PC-3 (cell line): ENCODE measurements around the gene GFOD1. TPM values are rescaled to one million over a fixed set of nuclear protein-coding genes. Genes with fewer than 3 reads are reported as not detected.

ENCODE experiments used
- ATAC-seq: fragments of 200-7000 bp; cut with Tn5 transposase; 2 replicates; pipeline ENCODE4 v1.9.1; 2020; ENCODE audit warnings: mild to moderate bottlenecking, moderate library complexity
- BruUV-seq: library from RNA; stranded (reverse); fragments of 400-500 nt; replicated peaks from 2 replicates; lab custom pipeline; 2021; lab: Mats Ljungman, UMichigan
- CTCF ChIA-PET: fragments of 300-600 bp; sonication (Branson Sonifier 250); formaldehyde crosslinking; loops from one replicate; lab custom pipeline; 2022; ENCODE audit warnings: antibody characterized with exemption; lab: Charles Lee
- POLR2A ChIA-PET: fragments of 300-600 bp; sonication (Branson Sonifier 250); formaldehyde crosslinking; loops from one replicate; lab custom pipeline; 2022; ENCODE audit warnings: antibody characterized with exemption; ENCODE audit not compliant: unreplicated experiment; lab: Charles Lee
- DNase-seq: peaks from one replicate; pipeline ENCODE4 v3.0.0-alpha.2; 2015
- H2AFZ ChIP-seq: fragments of 300-600 bp; sonication (generic); 2 replicates; pipeline ENCODE4 v1.6.0; 2016; ENCODE audit warnings: antibody characterized with exemption, low read length
- H3F3A ChIP-seq: fragments of 300-600 bp; sonication (generic); one replicate; pipeline ENCODE4 v1.6.0; 2017; ENCODE audit warnings: antibody characterized with exemption, low read length, control low read depth, mild to moderate bottlenecking; ENCODE audit not compliant: unreplicated experiment
- H3K27ac ChIP-seq: fragments of 300-600 bp; sonication (generic); 2 replicates; pipeline ENCODE4 v1.5.1; 2016; ENCODE audit warnings: mild to moderate bottlenecking, low read length
- H3K27me3 ChIP-seq: fragments of 300-600 bp; sonication (generic); 2 replicates; pipeline ENCODE4 v1.6.1; 2016; ENCODE audit warnings: low read length, mixed read lengths
- H3K36me3 ChIP-seq: fragments of 300-600 bp; sonication (generic); 2 replicates; pipeline ENCODE4 v1.6.1; 2016; ENCODE audit warnings: low read depth, mixed run types, low read length, mixed read lengths
- H3K4me1 ChIP-seq: fragments of 300-600 bp; sonication (generic); 2 replicates; pipeline ENCODE4 v1.5.1; 2016; ENCODE audit warnings: low read length; ENCODE audit not compliant: insufficient read depth
- H3K4me2 ChIP-seq: fragments of 300-600 bp; sonication (generic); 2 replicates; pipeline ENCODE4 v1.6.0; 2016; ENCODE audit warnings: low read length
- H3K4me3 ChIP-seq: fragments of 300-600 bp; sonication (generic); 2 replicates; pipeline ENCODE4 v1.5.1; 2016; ENCODE audit warnings: mild to moderate bottlenecking, low read length, mixed read lengths
- H3K79me2 ChIP-seq: fragments of 300-600 bp; sonication (generic); 2 replicates; pipeline ENCODE4 v1.6.1; 2017; ENCODE audit warnings: low read length, mixed read lengths
- H3K9ac ChIP-seq: fragments of 300-600 bp; sonication (generic); 2 replicates; pipeline ENCODE4 v1.6.0; 2016; ENCODE audit warnings: mild to moderate bottlenecking, low read length
- H3K9me2 ChIP-seq: fragments of 300-600 bp; sonication (generic); replicated peaks from 2 replicates; pipeline ENCODE4 v1.6.1; 2016; ENCODE audit warnings: mixed run types, low read length, mixed read lengths
- H3K9me3 ChIP-seq: fragments of 300-600 bp; sonication (generic); 2 replicates; pipeline ENCODE4 v1.6.1; 2016; ENCODE audit warnings: low read length, mixed read lengths
- H4K20me1 ChIP-seq: fragments of 300-600 bp; sonication (generic); 2 replicates; pipeline ENCODE4 v1.6.1; 2016; ENCODE audit warnings: low read length, mixed read lengths
- CTCF ChIP-seq: fragments of 300-600 bp; sonication (generic); conservative IDR thresholded peaks from 2 replicates; pipeline ENCODE4 v1.5.1; 2017; ENCODE audit warnings: antibody characterized with exemption, low read depth, mild to moderate bottlenecking, low read length
- EZH2 ChIP-seq: fragments of 300-600 bp; sonication (generic); IDR thresholded peaks from one replicate; pipeline ENCODE4 v1.6.1; 2017; ENCODE audit warnings: antibody characterized with exemption, mild to moderate bottlenecking, low read length; ENCODE audit not compliant: unreplicated experiment
- EZH2phosphoT487 ChIP-seq: fragments of 300-600 bp; sonication (generic); IDR thresholded peaks from 2 replicates; pipeline ENCODE4 v1.6.1; 2018; ENCODE audit warnings: mild to moderate bottlenecking, antibody characterized with exemption, low read length, borderline replicate concordance
- intact Hi-C: fragments of 100-400 bp; cut with micrococcal nuclease; formaldehyde crosslinking; loops from 2 replicates; pipeline ENCODE4 v1.9.0; 2023
- total RNA-seq: library from RNA; depleted of rRNA; stranded (reverse); fragments of >200 nt; gene quantifications from 2 replicates; pipeline ENCODE4 v1.2.3, GENCODE V29; 2014

Gene GFOD1
- total RNA-seq, 1 experiment from 2014 or later, result 16.0 TPM

DNA sequence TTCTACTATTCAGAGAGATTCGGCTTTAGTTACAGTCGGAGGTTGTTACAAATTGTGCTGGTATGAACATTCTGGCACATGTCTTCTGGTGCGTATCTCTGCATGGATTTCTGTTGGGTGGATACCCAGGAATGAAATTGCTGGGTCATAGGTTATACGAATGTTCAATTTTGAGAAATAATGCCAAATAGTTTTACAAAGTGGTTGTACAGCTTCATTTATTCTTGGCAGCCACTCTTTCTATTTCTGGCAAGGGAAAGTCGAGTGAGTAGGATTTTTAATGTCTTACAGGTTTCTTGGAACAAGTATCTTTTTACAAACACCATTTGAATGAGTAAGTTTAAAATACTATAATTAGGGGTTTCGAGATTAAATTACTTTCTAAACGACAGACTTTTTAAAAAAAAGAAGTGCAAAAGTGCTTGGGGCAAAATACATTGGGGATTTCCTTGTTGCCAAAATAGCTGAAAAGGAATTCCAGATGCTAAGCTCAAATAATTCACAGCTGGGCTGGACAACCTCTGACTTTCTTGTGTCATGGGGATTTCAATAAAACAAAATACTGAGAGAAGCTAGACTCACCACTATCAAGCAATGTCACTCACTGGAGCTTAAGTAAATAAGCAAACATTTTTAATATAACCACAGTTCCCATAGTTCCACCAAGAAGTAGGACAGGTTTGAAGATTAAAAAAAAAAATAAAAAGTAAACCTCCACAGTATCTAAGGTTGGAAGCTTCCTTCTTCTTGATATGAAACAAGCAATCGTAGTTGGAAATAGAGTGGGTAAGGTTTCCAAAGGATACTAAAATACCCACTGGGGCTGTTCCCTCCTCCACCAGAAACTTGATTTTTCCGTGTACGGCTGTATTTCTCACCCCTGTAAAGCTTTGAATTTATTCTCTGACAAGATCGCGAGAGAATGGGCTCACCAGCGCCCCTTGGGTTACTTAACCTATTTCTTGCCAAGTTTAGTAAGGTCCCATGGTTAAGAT is 21.6 kb upstream of the GFOD1 start:
- intact Hi-C loops, result no loop called here
- Histone ChIP-seq H3K36me3 (no peaks in the 10 kb centered on the region), H3K79me2 (no peaks in the 10 kb centered on the region), H3F3A (no peaks in the 10 kb centered on the region), H3K27me3 (no peaks in the 10 kb centered on the region), H3K4me1 (peaks cover 17% of the 10 kb centered on the region), H3K4me3 (no peak overlapping the region), H4K20me1 (no peaks in the 10 kb centered on the region), H3K9ac (no peak overlapping the region), H2AFZ (no peak overlapping the region), H3K27ac (no peak overlapping the region), H3K9me3 (no peaks in the 10 kb centered on the region), H3K9me2 (no peaks in the 10 kb centered on the region), H3K4me2 (peak overlapping the region; percentile 44)
- TF ChIP-seq EZH2phosphoT487 (no peak), EZH2 (no peak), CTCF (no peak)
- peak; percentile 54 for ATAC-seq
- BruUV-seq, result no TSS peak
- peak; percentile 56 for DNase-seq
- ChIA-PET CTCF (no interaction called here), POLR2A (interaction anchor here (0.6 kb wide), 1 partner anchor 13 kb away, joined by 5 read pairs; no protein-coding TSS in a partner anchor)

DNA sequence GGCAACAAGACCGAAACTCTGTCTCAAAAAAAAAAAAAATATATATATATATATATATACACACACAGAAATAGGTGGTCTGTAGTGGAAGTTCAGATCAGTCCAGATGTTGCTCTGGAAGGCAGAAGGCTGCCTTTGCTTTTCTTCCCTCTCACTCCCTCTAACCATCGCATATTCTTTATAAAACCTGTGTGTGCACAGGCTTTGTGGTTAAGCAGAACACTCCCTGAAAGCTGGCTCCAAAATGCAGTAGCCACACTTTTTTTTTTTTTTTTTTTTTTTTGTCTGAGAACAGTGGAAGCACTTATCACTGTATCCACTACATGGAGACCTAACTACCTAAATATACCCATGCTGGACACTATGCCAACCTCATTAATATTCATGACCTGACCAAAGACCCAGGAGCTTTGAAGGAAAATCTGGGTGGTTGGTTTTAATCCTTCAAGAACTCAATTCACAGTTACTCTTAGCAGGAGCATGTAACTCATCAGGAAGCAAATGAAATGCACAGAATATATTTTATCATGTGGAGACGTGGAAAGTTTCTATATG is 20.0 kb upstream of the GFOD1 start:
- H3K4me1 ChIP-seq, result peaks cover 20% of the 10 kb centered on the region
- H3K4me2 ChIP-seq, result no peak overlapping the region
- CTCF ChIA-PET, result interaction anchor here (0.6 kb wide), 1 partner anchor 33 kb away, joined by 3 read pairs; no protein-coding TSS in a partner anchor
- DNase-seq, result no peak
- H4K20me1 ChIP-seq, result no peaks in the 10 kb centered on the region
- no peaks in the 10 kb centered on the region for H3K9me3 ChIP-seq
- POLR2A ChIA-PET, result no interaction called here
- no peak for TF ChIP-seq CTCF
- no peak for TF ChIP-seq EZH2
- TF ChIP-seq EZH2phosphoT487, result no peak
- BruUV-seq, result no TSS peak
- no peaks in the 10 kb centered on the region for H3K9me2 ChIP-seq
- ATAC-seq, result no peak
- H3K9ac ChIP-seq, result no peak overlapping the region
- no peak overlapping the region for H3K27ac ChIP-seq
- intact Hi-C loops, result no loop called here
- H3K36me3 ChIP-seq, result no peaks in the 10 kb centered on the region
- H2AFZ ChIP-seq, result no peak overlapping the region
- no peaks in the 10 kb centered on the region for H3F3A ChIP-seq
- no peak overlapping the region for H3K4me3 ChIP-seq
- no peaks in the 10 kb centered on the region for H3K27me3 ChIP-seq
- no peaks in the 10 kb centered on the region for H3K79me2 ChIP-seq
